ENCODE data around the gene CTSL. TPM values are rescaled to one million over a fixed set of nuclear protein-coding genes. Genes with fewer than 3 reads are reported as not detected.

The CTSL gene
- total and polyA plus RNA-seq, 3 donors from 2014 or later = 100 to 185 (median 105) TPM

- TF ChIP-seq POLR2A (IDR thresholded peaks at IDR 0.05) (no peak), CTCF (IDR thresholded peaks at IDR 0.05) (no peak)
- Histone ChIP-seq H3K27me3 (no peaks in the 10 kb centered on the region), H3K36me3 (ENCODE audit: low read depth, missing control alignments) (no peaks in the 10 kb centered on the region), H3K9me3 (no peaks in the 10 kb centered on the region), H3K4me1 (peaks cover 6% of the 10 kb centered on the region), H3K27ac (no peak overlapping the region), H3K4me3 (no peak overlapping the region)
- peak; percentile 48 for DNase-seq
- WGBS, 2 donors = 86 to 87% methylated on average over 5 of the region's 5 CpGs
- intact Hi-C loops (cut with DNase I; ENCODE audit: low total_unique reads) = no loop called here
These were observed 3.4 kb upstream of the CTSL start for GRCh38 chr9:87722393-87723088.

GRCh38 chr9:87725356-87725899, 491 bp upstream of the CTSL start:
- 1 to 4% methylated on average over 9 to 25 of the region's 25 CpGs for WGBS, 2 donors

GRCh38 chr9:87729246-87729645, 3.3 kb downstream of the CTSL start:
- DNase-seq = no peak
- Histone ChIP-seq H3K27ac (no peak overlapping the region), H3K36me3 (ENCODE audit: low read depth, missing control alignments) (no peaks in the 10 kb centered on the region), H3K9me3 (no peaks in the 10 kb centered on the region), H3K27me3 (no peaks in the 10 kb centered on the region), H3K4me1 (peaks cover 8% of the 10 kb centered on the region), H3K4me3 (no peak overlapping the region)
- intact Hi-C loops (cut with DNase I; ENCODE audit: low total_unique reads) = no loop called here
- 93 to 96% methylated on average over 2 of the region's 2 CpGs for whole genome bisulfite sequencing, 2 donors
- TF ChIP-seq CTCF (IDR thresholded peaks at IDR 0.05) (no peak), POLR2A (IDR thresholded peaks at IDR 0.05) (no peak)

More at GRCh38 chr9:87725356-87725899, 491 bp upstream of the CTSL start:
- DNase-seq = peak; percentile 37
- Histone ChIP-seq H3K4me1 (peaks cover 8% of the 10 kb centered on the region), H3K27ac (peak overlapping the region; percentile 84 to 97), H3K9me3 (no peaks in the 10 kb centered on the region), H3K4me3 (peak overlapping the region; percentile 82 to 88), H3K27me3 (no peaks in the 10 kb centered on the region), H3K36me3 (ENCODE audit: low read depth, missing control alignments) (no peaks in the 10 kb centered on the region)
- intact Hi-C loops (cut with DNase I; ENCODE audit: low total_unique reads) = no loop called here
- TF ChIP-seq CTCF (IDR thresholded peaks at IDR 0.05) (no peak), POLR2A (IDR thresholded peaks at IDR 0.05) (no peak)

GRCh38 chr9:87731321-87731720, 5.4 kb downstream of the CTSL start:
- no peaks in the 10 kb centered on the region for H3K36me3 ChIP-seq (ENCODE audit: low read depth, missing control alignments)
- TF ChIP-seq POLR2A (IDR thresholded peaks at IDR 0.05) = no peak
- TF ChIP-seq CTCF (IDR thresholded peaks at IDR 0.05) = no peak
- intact Hi-C loops (cut with DNase I; ENCODE audit: low total_unique reads) = no loop called here

GRCh38 chr9:87732344-87732743, 6.4 kb downstream of the CTSL start:
- TF ChIP-seq CTCF (IDR thresholded peaks at IDR 0.05) = no peak
- TF ChIP-seq POLR2A (IDR thresholded peaks at IDR 0.05) = no peak
- H3K27me3 ChIP-seq = no peaks in the 10 kb centered on the region
- peaks cover 4% of the 10 kb centered on the region for H3K4me1 ChIP-seq
- H3K27ac ChIP-seq = no peak overlapping the region
- DNase-seq = no peak
- WGBS, 2 donors = 67 to 95% methylated on average over 1 of the region's 1 CpG
- intact Hi-C loops (cut with DNase I; ENCODE audit: low total_unique reads) = no loop called here
- H3K36me3 ChIP-seq (ENCODE audit: low read depth, missing control alignments) = no peaks in the 10 kb centered on the region
- no peaks in the 10 kb centered on the region for H3K9me3 ChIP-seq
- no peak overlapping the region for H3K4me3 ChIP-seq

More at GRCh38 chr9:87731321-87731720, 5.4 kb downstream of the CTSL start:
- H3K27me3 ChIP-seq = no peaks in the 10 kb centered on the region
- no peak overlapping the region for H3K27ac ChIP-seq
- no peaks in the 10 kb centered on the region for H3K9me3 ChIP-seq
- 84 to 91% methylated on average over 2 of the region's 2 CpGs for WGBS, 2 donors
- H3K4me3 ChIP-seq = no peak overlapping the region
- peaks cover 8% of the 10 kb centered on the region for H3K4me1 ChIP-seq
- no peak for DNase-seq
